GM12864 (cell line): ENCODE data around the gene NOP58.

Source experiments
- DNase-seq: peaks from one replicate; pipeline ENCODE4 v3.0.0-alpha.2; 2011; ENCODE audit warnings: low read depth
- H3K4me3 ChIP-seq: 2 replicates; pipeline ENCODE4 v1.5.1; 2011; ENCODE audit warnings: mild to moderate bottlenecking, low read depth, low read length, control low read depth
- CTCF ChIP-seq: IDR thresholded peaks from 2 replicates; pipeline ENCODE4 v1.5.1; 2011; ENCODE audit warnings: low read depth, mild to moderate bottlenecking, moderate library complexity, low read length, control low read depth, inconsistent platforms; ENCODE audit errors: missing control alignments

NOP58 gene

GRCh38 chr2:202335791-202336467, 70.4 kb downstream of the NOP58 start:
- no peak for TF ChIP-seq CTCF
- DNase-seq: no peak
- no peak overlapping the region for H3K4me3 ChIP-seq

DNA sequence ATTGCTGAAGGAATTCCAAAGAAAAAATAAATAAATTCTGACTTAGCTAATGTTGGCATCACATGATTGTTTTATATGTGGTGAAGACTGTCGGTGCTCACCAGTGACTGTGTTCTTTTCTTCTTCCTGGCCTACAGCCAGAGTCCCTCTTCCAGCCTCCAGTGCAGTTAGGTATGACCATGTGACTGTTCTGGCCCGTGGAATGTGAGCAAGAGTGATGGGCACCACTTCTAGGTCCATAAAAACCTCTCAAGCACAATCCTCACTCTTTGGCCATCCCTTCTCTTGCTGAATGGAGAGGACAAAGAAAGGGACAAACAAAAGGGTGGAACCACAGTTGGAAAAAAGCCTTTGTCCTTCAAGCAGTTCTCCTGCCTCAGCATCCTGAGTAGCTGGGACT, 71.6 kb downstream of the NOP58 start:
- no peak for DNase-seq
- no peak for TF ChIP-seq CTCF
- H3K4me3 ChIP-seq: no peak overlapping the region

DNA sequence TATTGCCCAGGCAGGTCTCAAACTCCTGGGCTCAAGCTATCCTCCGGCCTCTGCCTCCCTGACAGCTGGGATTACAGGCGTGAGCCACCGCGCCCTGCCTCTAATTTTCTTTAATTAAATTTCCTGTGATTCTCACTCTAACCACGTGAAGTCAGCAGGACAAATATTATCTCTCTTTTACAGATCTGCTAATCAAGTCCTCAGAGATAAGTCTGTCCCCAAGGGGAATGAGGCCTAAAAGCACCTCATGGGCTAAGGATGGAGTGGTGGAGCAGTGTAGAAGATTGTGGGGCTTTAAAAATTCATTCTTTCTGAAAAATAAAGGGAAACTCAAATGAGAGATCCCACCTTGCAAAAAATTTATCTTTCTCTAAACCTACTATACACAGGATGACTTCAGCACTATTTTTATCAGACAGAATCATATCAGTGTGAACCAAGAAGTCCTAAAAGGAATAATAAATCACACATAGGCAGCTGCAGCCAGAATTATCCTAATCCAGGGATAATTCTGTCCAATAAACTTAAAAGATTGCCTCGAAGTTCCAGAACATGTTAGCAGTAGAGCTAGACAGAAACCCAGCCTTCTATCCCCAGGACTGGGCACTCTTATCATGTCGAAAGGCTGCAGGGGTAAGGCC, 72.3 kb downstream of the NOP58 start:
- H3K4me3 ChIP-seq: no peak overlapping the region
- no peak for TF ChIP-seq CTCF
- no peak for DNase-seq

DNA sequence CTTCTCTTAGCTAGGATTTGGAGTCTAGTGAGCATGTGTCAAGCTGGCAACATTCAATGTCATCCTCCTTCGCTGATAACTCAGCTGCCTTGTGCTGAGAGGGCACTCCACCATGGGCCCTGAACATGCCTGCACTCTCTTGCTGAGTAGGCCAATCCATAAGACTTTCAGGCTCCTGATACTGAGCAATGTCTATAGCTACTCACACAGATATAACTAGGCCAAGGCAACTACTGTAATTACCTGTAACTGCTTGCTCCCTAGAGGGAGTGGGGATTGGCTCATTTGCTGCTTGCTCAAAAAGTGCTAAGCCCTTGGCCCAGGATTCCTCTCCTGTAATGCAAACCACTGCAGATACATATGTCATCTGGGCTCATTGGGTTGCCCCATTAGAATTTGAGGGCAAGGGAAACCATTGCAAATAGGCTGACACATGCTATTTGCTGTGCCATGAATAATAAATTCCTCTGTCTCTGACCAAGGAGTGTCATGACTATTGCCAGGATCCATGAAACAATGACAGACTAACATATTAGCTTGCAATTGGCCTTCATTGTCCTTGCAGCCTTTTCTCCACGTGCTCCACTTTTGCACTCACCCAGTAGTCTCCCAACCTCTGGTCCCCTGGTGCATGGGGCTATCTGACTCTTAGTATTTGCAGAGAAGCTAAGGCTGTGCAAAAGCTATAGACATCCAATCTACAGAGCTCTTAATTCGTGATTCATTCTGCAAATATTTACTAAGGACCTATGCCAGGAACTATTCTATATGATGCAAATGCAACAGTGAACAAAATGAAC, 73.7 kb downstream of the NOP58 start:
- DNase-seq: no peak
- no peak for TF ChIP-seq CTCF

GRCh38 chr2:202344178-202344577, 78.6 kb downstream of the NOP58 start:
- TF ChIP-seq CTCF: no peak
- no peak for DNase-seq
- H3K4me3 ChIP-seq: no peak overlapping the region

More for the DNA sequence above, 73.7 kb downstream of the NOP58 start:
- no peak overlapping the region for H3K4me3 ChIP-seq

- no peak for TF ChIP-seq CTCF
- H3K4me3 ChIP-seq: no peak overlapping the region
- DNase-seq: no peak
Observed at GRCh38 chr2:202346180-202346579, 80.6 kb downstream of the NOP58 start.
